Measurements from ENCODE around the gene ASB4.
"Not testable (repeated sequence)": the region's sequence is repeated elsewhere in the genome, so short reads cannot be mapped to it uniquely, and the experiment has no call there.

The ASB4 gene

DNA sequence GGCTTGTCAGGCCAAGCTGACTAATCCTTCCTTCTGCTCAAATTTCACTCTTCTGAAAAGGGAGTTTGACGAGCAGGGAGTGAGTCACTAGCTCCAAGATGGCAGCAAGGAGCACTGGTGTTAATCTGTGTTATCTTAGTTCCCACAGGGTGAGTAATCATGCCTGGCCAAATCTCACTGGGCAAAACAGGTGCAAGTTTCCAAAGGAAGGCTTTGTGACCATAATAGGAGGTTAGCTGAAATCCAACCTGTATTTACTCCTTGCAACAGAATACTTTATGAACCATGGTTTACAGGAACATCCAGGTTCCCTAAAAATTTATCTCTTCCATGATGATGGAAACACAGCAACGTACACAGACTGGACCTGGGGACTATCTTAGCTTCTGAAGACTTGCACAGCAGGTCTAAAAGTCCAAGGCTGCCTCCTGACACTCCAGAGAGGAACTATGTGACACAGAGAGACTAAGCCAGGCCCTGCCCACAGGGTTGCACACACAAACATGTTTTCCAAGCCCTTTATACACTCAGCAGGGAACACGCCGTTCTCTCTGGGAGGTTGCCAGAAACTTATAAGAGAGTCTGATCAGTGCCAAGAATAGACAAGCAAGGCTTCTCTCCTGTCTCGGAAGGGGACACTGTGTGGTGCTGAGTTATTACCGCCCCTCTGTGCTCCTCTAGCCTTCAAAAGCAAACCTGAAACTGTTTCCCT lies 64.2 kb downstream of the ASB4 start:
- H3K4me3 ChIP-seq (ENCODE audit: control insufficient read depth, low read depth, low read length), result no peak overlapping the region
- TF ChIP-seq, protein P1, sequence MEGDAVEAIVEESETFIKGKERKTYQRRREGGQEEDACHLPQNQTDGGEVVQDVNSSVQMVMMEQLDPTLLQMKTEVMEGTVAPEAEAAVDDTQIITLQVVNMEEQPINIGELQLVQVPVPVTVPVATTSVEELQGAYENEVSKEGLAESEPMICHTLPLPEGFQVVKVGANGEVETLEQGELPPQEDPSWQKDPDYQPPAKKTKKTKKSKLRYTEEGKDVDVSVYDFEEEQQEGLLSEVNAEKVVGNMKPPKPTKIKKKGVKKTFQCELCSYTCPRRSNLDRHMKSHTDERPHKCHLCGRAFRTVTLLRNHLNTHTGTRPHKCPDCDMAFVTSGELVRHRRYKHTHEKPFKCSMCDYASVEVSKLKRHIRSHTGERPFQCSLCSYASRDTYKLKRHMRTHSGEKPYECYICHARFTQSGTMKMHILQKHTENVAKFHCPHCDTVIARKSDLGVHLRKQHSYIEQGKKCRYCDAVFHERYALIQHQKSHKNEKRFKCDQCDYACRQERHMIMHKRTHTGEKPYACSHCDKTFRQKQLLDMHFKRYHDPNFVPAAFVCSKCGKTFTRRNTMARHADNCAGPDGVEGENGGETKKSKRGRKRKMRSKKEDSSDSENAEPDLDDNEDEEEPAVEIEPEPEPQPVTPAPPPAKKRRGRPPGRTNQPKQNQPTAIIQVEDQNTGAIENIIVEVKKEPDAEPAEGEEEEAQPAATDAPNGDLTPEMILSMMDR (IDR thresholded peaks at IDR 0.05; ENCODE audit: control insufficient read depth, insufficient read depth, low read depth, low read length, missing control alignments), result no peak
- DNase-seq (ENCODE audit: low read depth), result peak; percentile 10

DNA sequence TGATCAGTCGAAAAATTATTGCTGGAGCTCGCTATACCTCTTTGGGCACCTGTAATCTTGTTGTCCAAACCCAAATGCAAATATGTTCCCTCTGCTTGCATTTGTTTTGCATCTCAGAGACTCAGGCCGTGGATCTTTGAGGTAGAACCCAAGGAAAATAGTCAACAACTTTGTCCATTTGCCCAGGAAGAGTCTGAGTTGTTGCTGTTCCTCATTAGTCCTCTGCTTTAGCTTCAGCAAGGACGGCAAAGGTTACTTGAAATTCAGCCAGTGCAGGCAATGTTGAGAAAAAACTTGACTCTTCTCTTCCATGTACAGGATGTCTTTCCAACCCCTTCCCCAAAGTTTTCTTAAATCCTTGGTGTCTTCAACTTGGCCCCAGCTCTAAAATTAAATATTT lies 64.8 kb downstream of the ASB4 start:
- H3K4me3 ChIP-seq (ENCODE audit: control insufficient read depth, low read depth, low read length), result no peak overlapping the region

DNA sequence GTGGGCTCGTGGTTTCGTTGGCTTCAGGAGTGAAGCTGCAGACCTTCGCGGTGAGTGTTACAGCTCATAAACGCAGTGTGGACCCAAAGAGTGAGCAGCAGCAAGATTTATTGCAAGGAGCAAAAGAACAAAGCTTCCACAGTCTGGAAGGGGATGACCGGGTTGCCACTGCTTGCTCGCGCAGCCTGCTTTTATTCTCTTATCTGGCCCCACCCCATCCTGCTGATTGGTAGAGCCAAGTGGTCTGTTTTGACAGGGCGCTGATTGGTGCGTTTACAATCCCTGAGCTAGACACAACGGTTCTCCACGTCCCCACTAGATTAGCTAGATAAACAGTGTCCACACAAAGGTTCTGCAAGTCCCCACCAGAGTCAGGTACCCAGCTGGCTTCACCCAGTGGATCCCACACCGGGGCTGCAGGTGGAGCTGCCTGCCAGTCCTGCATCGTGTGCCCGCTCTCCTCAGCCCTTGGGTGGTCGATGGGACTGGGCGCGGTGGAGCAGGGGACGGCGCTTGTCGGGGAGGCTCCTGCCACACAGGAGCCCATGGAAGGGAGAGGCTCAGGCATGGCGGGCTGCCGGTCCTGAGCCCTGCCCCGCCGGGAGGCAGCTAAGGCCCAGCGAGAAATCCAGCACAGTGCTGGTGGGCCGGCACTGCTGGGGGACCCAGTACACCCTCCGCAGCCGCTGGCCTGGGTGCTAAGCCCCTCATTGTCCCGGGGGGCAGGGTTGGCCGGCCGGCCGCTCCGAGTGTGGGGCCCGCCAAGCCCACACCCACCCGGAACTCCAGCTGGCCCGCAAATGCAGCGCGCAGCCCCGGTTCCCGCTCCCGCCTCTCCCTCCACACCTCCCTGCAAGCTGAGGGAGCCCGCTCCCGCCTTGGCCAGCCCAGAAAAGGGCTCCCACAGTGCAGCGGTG lies 66.5 kb downstream of the ASB4 start:
- H3K4me3 ChIP-seq (ENCODE audit: control insufficient read depth, low read depth, low read length); DNase-seq (ENCODE audit: low read depth): not testable (repeated sequence)

More for the DNA sequence above, 64.8 kb downstream of the ASB4 start:
- no peak for DNase-seq (ENCODE audit: low read depth)
- TF ChIP-seq, protein P1 (IDR thresholded peaks at IDR 0.05; ENCODE audit: control insufficient read depth, insufficient read depth, low read depth, low read length, missing control alignments), result no peak

DNA sequence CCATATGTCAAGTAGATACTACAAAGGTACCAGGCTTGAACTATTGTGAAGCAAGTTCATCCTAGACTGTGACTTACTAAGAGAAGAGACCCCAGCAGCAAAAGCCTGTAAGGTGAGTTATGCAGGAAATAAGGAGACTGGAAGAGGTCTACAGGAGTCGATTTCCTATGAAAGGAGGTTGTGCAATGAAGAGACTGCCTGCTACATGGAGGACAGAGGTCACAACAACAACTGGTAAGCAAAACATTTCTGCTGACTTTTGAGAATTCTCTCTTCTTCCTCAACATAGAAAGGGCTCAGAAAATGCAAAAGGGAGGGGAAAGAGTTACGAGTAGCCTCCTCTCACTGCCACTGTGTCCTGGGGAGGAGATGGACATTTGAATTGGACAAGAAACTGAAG lies 68.2 kb downstream of the ASB4 start:
- no peak overlapping the region for H3K4me3 ChIP-seq (ENCODE audit: control insufficient read depth, low read depth, low read length)
- no peak for DNase-seq (ENCODE audit: low read depth)
- TF ChIP-seq, protein P1 (IDR thresholded peaks at IDR 0.05; ENCODE audit: control insufficient read depth, insufficient read depth, low read depth, low read length, missing control alignments), result no peak

DNA sequence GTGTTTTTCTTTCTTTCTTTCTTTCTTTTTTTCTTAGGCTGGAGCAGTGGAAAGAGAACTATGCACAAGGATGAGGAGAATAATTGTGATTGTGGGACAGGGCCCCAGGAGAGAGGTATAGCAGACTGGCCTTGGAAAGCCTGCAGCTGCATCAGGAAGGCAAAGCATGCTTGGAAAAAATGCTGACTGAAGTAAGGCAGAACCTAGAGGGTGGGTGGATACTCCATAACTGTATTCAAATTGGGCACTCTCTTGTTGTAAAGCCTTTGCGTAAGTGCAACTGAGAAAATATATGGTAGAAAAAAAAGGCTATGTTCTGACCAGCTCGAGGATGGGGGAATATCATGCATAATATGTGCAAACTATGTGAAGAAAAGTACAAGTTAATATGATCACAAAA lies 71.0 kb downstream of the ASB4 start:
- H3K4me3 ChIP-seq (ENCODE audit: control insufficient read depth, low read depth, low read length), result no peak overlapping the region
- DNase-seq (ENCODE audit: low read depth), result no peak
- TF ChIP-seq, protein P1 (IDR thresholded peaks at IDR 0.05; ENCODE audit: control insufficient read depth, insufficient read depth, low read depth, low read length, missing control alignments), result no peak

DNA sequence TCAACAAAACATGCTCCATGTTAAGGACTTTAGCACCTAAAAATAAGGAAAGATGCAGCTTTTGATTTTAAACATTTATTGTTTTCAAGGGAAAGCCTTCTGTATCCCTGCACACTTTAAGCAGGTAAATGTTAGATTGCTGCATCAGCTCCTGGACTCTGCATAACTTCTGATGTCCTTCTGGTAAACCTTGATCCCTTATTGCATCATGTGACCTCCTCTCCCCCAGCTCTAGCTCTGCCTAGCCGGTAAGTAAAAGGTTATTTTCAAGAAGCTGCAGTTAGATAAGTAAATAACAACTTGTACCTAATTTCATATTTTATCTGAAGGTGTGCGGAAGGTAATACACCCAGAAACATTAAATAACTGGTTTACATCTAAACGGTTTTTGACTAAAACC lies 73.1 kb downstream of the ASB4 start:
- no peak for DNase-seq (ENCODE audit: low read depth)
- TF ChIP-seq, protein P1 (IDR thresholded peaks at IDR 0.05; ENCODE audit: control insufficient read depth, insufficient read depth, low read depth, low read length, missing control alignments), result no peak
- no peak overlapping the region for H3K4me3 ChIP-seq (ENCODE audit: control insufficient read depth, low read depth, low read length)

DNA sequence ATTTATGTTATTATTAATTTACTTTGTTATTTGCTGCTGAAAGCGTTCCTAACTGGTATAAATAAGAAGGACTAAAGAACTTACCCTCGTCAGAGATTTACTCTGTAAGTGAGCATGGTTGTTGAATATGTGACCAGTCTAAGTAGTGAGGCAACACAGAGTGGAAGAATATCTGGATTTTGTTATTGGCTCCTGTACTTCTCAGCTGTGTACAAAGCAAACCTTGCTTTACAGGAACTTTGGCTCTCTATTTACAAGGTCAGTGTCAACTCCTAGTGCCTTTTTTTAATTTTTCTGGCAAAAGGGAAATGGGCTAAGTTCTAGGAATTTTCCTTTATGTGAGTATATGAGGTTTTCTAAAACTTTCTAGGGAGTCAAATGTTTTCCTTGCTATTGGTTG lies 74.9 kb downstream of the ASB4 start:
- DNase-seq (ENCODE audit: low read depth), result no peak
- no peak overlapping the region for H3K4me3 ChIP-seq (ENCODE audit: control insufficient read depth, low read depth, low read length)
- TF ChIP-seq, protein P1 (IDR thresholded peaks at IDR 0.05; ENCODE audit: control insufficient read depth, insufficient read depth, low read depth, low read length, missing control alignments), result no peak

Measured in AG09309 (cell line).